ENCODE measurements around the gene FKBP10. TPM values are rescaled to one million over a fixed set of nuclear protein-coding genes. Genes with fewer than 3 reads are reported as not detected.
"Not testable (repeated sequence)": the region's sequence is repeated elsewhere in the genome, so short reads cannot be mapped to it uniquely, and the experiment has no call there.

FKBP10 gene
- total and polyA plus RNA-seq, 4 donors, result 0.71 to 17.6 (median 5.6) TPM

- Histone ChIP-seq H3K27me3 (ENCODE audit: control insufficient read depth in 4 of 4, insufficient read depth in 4 of 4, low read length in 3 of 4) (no peaks in the 10 kb centered on the region), H3K4me3 (ENCODE audit: low read depth in 1 of 3, low read length in 3 of 3) (peak overlapping the region; percentile 59 to 81 (median 79)), H3K27ac (ENCODE audit: low read depth in 1 of 2, low read length in 2 of 2) (no peak overlapping the region), H3K36me3 (ENCODE audit: control insufficient read depth in 4 of 4, insufficient read depth in 3 of 4, low read depth in 1 of 4, low read length in 3 of 4) (peaks cover 2 to 5% (median 3%) of the 10 kb centered on the region in 4 donors), H3K9ac (ENCODE audit: low read depth in 1 of 2, low read length in 2 of 2) (no peak overlapping the region), H3K4me1 (ENCODE audit: control insufficient read depth in 4 of 4, insufficient read depth in 4 of 4, low read length in 3 of 4) (peaks cover 1 to 9% (median 5%) of the 10 kb centered on the region in 4 donors), H3K9me3 (ENCODE audit: control insufficient read depth in 4 of 4, low read length in 3 of 4) (no peaks in the 10 kb centered on the region)
- 64% methylated on average over 21 of the region's 21 CpGs for WGBS
- no peak for TF ChIP-seq TAF1 (conservative IDR thresholded peaks at IDR 0.05)
- TF ChIP-seq FOXA1 (IDR thresholded peaks at IDR 0.05), result no peak
- TF ChIP-seq NR2F2 (IDR thresholded peaks at IDR 0.05), result no peak
- no peak for TF ChIP-seq RXRA (IDR thresholded peaks at IDR 0.05)
- DNase-seq (ENCODE audit: low spot score), result no peak
Measured at GRCh38 chr17:41836550-41837196, 23.9 kb downstream of the FKBP10 start.

- Histone ChIP-seq H3K27ac (ENCODE audit: low read depth in 1 of 2, low read length in 2 of 2) (no peak within 1 kb of the TSS), H3K9me3 (ENCODE audit: control insufficient read depth in 4 of 4, low read length in 3 of 4) (no peaks in the 10 kb centered on the region)
- 90% methylated on average over 15 of the region's 15 CpGs for WGBS
Measured at GRCh38 chr17:41837761-41838538, 25.1 kb downstream of the FKBP10 start, which contains the start of gene KLHL10. Gene KLHL10 (plus strand): TSS chr17:41837825. CDS start chr17:41837933, 108 bp downstream.

GRCh38 chr17:41839448-41839847, 26.6 kb downstream of the FKBP10 start:
- not testable (repeated sequence) for H3K27ac ChIP-seq (ENCODE audit: low read depth in 1 of 2, low read length in 2 of 2); H3K4me1 ChIP-seq (ENCODE audit: control insufficient read depth in 4 of 4, insufficient read depth in 4 of 4, low read length in 3 of 4); H3K27me3 ChIP-seq (ENCODE audit: control insufficient read depth in 4 of 4, insufficient read depth in 4 of 4, low read length in 3 of 4); H3K9me3 ChIP-seq (ENCODE audit: control insufficient read depth in 4 of 4, low read length in 3 of 4); H3K9ac ChIP-seq (ENCODE audit: low read depth in 1 of 2, low read length in 2 of 2); H3K36me3 ChIP-seq (ENCODE audit: control insufficient read depth in 4 of 4, insufficient read depth in 3 of 4, low read depth in 1 of 4, low read length in 3 of 4); H3K4me3 ChIP-seq (ENCODE audit: low read depth in 1 of 3, low read length in 3 of 3); DNase-seq (ENCODE audit: low spot score)
- 100% methylated on average over 2 of the region's 2 CpGs for WGBS

More at GRCh38 chr17:41837761-41838538, 25.1 kb downstream of the FKBP10 start, which contains the start of gene KLHL10:
- Histone ChIP-seq H3K36me3 (ENCODE audit: control insufficient read depth in 4 of 4, insufficient read depth in 3 of 4, low read depth in 1 of 4, low read length in 3 of 4) (no peaks in the 10 kb centered on the region), H3K4me1 (ENCODE audit: control insufficient read depth in 4 of 4, insufficient read depth in 4 of 4, low read length in 3 of 4) (peaks cover 1 to 9% (median 5%) of the 10 kb centered on the region in 4 donors), H3K9ac (ENCODE audit: low read depth in 1 of 2, low read length in 2 of 2) (no peak within 1 kb of the TSS), H3K4me3 (ENCODE audit: low read depth in 1 of 3, low read length in 3 of 3) (no peak within 1 kb of the TSS), H3K27me3 (ENCODE audit: control insufficient read depth in 4 of 4, insufficient read depth in 4 of 4, low read length in 3 of 4) (no peaks in the 10 kb centered on the region)
- TF ChIP-seq FOXA1 (IDR thresholded peaks at IDR 0.05) (no peak), ZBTB33 (IDR thresholded peaks at IDR 0.05) (no peak), HNF4A (conservative IDR thresholded peaks at IDR 0.05) (no peak), REST (IDR thresholded peaks at IDR 0.05) (no peak), YY1 (IDR thresholded peaks at IDR 0.05) (no peak), CTCF (IDR thresholded peaks at IDR 0.05; ENCODE audit: low read depth, low read length, missing input control) (no peak), EGR1 (IDR thresholded peaks at IDR 0.05; ENCODE audit: low read depth in 2 of 2) (no peak), RXRA (IDR thresholded peaks at IDR 0.05) (peak; percentile 68 to 73)
- DNase-seq (ENCODE audit: low spot score), result no peak

GRCh38 chr17:41840781-41841180, 28.0 kb downstream of the FKBP10 start:
- H3K36me3 ChIP-seq (ENCODE audit: control insufficient read depth in 4 of 4, insufficient read depth in 3 of 4, low read depth in 1 of 4, low read length in 3 of 4); H3K27me3 ChIP-seq (ENCODE audit: control insufficient read depth in 4 of 4, insufficient read depth in 4 of 4, low read length in 3 of 4); H3K9ac ChIP-seq (ENCODE audit: low read depth in 1 of 2, low read length in 2 of 2); H3K27ac ChIP-seq (ENCODE audit: low read depth in 1 of 2, low read length in 2 of 2); H3K9me3 ChIP-seq (ENCODE audit: control insufficient read depth in 4 of 4, low read length in 3 of 4); DNase-seq (ENCODE audit: low spot score); H3K4me1 ChIP-seq (ENCODE audit: control insufficient read depth in 4 of 4, insufficient read depth in 4 of 4, low read length in 3 of 4); H3K4me3 ChIP-seq (ENCODE audit: low read depth in 1 of 3, low read length in 3 of 3): not testable (repeated sequence)
- WGBS, result 92% methylated on average over 6 of the region's 6 CpGs
